HL-60 (cell line): ENCODE data around the gene TARDBP.

Experiments
- DNase-seq, 2 experiments: peaks; one replicate each; pipeline ENCODE4 v3.0.0-alpha.2; 2010 to 2020; ENCODE audit warnings: low read depth in 1 of 2, low spot score in 1 of 2
- H3K27ac ChIP-seq: fragments of 250-450 bp; sonication (Bioruptor Pico); replicated peaks from 2 replicates; pipeline ENCODE4 v1.5.1; 2020; ENCODE audit warnings: mild to moderate bottlenecking, moderate library complexity
- H3K27me3 ChIP-seq: fragments of 250-450 bp; sonication (Bioruptor Pico); 2 replicates; pipeline ENCODE4 v1.5.1; 2021; ENCODE audit warnings: mild to moderate bottlenecking, moderate library complexity; ENCODE audit not compliant: insufficient read depth, poor library complexity, severe bottlenecking
- H3K4me3 ChIP-seq: replicated peaks from 2 replicates; pipeline ENCODE4 v1.5.1; 2011; ENCODE audit warnings: mild to moderate bottlenecking, control low read depth, low read length; ENCODE audit not compliant: insufficient read depth
- GABPA ChIP-seq: IDR thresholded peaks from 2 replicates; pipeline ENCODE4 v1.6.1; 2012; ENCODE audit warnings: low read depth
- POLR2AphosphoS5 ChIP-seq: IDR thresholded peaks from 2 replicates; pipeline ENCODE4 v1.6.1; 2012; ENCODE audit warnings: low read depth
- SPI1 ChIP-seq: IDR thresholded peaks from 2 replicates; pipeline ENCODE4 v1.6.1; 2012; ENCODE audit warnings: low read depth, mild to moderate bottlenecking, borderline replicate concordance
- TF ChIP-seq, protein P1 (sequence below): IDR thresholded peaks from 2 replicates; pipeline ENCODE4 v1.6.1; 2012; ENCODE audit warnings: low read depth; ENCODE audit not compliant: insufficient replicate concordance
- TF ChIP-seq, protein P2 (sequence below): IDR thresholded peaks from one replicate; pipeline ENCODE4 v1.5.1; 2011; ENCODE audit warnings: low read length, control low read depth, inconsistent platforms; ENCODE audit not compliant: insufficient read depth

TARDBP gene

DNA sequence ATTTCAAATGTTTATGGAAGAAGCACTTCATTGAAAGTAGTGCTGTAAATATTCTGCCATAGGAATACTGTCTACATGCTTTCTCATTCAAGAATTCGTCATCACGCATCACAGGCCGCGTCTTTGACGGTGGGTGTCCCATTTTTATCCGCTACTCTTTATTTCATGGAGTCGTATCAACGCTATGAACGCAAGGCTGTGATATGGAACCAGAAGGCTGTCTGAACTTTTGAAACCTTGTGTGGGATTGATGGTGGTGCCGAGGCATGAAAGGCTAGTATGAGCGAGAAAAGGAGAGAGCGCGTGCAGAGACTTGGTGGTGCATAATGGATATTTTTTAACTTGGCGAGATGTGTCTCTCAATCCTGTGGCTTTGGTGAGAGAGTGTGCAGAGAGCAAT, 10.7 kb downstream of the TARDBP start:
- DNase-seq, result no peak
- Histone ChIP-seq H3K4me3 (no peak overlapping the region), H3K27ac (no peak overlapping the region), H3K27me3 (no peaks in the 10 kb centered on the region)
- no peak for TF ChIP-seq POLR2AphosphoS5
- TF ChIP-seq GABPA, result no peak
- TF ChIP-seq, protein P1, sequence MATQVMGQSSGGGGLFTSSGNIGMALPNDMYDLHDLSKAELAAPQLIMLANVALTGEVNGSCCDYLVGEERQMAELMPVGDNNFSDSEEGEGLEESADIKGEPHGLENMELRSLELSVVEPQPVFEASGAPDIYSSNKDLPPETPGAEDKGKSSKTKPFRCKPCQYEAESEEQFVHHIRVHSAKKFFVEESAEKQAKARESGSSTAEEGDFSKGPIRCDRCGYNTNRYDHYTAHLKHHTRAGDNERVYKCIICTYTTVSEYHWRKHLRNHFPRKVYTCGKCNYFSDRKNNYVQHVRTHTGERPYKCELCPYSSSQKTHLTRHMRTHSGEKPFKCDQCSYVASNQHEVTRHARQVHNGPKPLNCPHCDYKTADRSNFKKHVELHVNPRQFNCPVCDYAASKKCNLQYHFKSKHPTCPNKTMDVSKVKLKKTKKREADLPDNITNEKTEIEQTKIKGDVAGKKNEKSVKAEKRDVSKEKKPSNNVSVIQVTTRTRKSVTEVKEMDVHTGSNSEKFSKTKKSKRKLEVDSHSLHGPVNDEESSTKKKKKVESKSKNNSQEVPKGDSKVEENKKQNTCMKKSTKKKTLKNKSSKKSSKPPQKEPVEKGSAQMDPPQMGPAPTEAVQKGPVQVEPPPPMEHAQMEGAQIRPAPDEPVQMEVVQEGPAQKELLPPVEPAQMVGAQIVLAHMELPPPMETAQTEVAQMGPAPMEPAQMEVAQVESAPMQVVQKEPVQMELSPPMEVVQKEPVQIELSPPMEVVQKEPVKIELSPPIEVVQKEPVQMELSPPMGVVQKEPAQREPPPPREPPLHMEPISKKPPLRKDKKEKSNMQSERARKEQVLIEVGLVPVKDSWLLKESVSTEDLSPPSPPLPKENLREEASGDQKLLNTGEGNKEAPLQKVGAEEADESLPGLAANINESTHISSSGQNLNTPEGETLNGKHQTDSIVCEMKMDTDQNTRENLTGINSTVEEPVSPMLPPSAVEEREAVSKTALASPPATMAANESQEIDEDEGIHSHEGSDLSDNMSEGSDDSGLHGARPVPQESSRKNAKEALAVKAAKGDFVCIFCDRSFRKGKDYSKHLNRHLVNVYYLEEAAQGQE, result no peak
- TF ChIP-seq, protein P2, sequence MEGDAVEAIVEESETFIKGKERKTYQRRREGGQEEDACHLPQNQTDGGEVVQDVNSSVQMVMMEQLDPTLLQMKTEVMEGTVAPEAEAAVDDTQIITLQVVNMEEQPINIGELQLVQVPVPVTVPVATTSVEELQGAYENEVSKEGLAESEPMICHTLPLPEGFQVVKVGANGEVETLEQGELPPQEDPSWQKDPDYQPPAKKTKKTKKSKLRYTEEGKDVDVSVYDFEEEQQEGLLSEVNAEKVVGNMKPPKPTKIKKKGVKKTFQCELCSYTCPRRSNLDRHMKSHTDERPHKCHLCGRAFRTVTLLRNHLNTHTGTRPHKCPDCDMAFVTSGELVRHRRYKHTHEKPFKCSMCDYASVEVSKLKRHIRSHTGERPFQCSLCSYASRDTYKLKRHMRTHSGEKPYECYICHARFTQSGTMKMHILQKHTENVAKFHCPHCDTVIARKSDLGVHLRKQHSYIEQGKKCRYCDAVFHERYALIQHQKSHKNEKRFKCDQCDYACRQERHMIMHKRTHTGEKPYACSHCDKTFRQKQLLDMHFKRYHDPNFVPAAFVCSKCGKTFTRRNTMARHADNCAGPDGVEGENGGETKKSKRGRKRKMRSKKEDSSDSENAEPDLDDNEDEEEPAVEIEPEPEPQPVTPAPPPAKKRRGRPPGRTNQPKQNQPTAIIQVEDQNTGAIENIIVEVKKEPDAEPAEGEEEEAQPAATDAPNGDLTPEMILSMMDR, result no peak
- TF ChIP-seq SPI1, result no peak

DNA sequence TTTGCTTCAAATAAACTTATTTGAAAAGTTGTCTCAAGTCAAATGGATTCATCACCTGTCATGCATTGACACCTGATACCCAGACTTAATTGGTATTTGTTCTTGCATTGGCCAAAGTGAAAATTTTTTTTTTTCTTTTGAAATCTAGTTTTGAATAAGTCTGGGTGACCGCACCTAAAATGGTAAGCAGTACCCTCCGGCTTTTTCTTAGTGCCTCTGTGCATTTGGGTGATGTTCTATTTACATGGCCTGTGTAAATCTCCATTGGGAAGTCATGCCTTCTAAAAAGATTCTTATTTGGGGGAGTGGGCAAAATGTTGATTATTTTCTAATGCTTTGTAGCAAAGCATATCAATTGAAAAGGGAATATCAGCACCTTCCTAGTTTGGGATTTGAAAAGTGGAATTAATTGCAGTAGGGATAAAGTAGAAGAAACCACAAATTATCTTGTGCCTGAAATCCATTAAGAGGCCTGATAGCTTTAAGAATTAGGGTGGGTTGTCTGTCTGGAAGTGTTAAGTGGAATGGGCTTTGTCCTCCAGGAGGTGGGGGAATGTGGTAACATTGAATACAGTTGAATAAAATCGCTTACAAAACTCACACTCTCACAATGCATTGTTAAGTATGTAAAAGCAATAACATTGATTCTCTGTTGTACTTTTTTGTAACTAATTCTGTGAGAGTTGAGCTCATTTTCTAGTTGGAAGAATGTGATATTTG, 11.9 kb downstream of the TARDBP start:
- TF ChIP-seq, protein P2, result no peak
- TF ChIP-seq POLR2AphosphoS5 (no peak), GABPA (no peak), SPI1 (no peak)
- TF ChIP-seq, protein P1, result no peak
- Histone ChIP-seq H3K4me3 (no peak overlapping the region), H3K27me3 (no peaks in the 10 kb centered on the region), H3K27ac (no peak overlapping the region)
- no peak for DNase-seq

DNA sequence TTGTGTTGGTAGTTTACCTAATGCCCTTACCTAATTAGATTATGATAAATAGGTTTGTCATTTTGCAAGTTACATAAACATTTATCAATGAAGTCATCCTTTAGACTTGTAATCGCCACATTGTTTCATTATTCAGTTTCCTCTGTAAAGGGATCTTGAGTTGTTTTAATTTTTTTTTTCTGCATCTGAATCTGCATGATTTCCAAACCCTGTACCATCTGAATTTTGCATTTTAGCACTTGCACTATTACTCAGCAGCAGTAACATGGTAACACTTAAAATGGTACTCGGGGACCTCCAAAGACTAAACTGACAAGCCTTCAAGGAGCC, 12.4 kb downstream of the TARDBP start:
- no peak for DNase-seq
- Histone ChIP-seq H3K27me3 (no peaks in the 10 kb centered on the region), H3K27ac (no peak overlapping the region), H3K4me3 (no peak overlapping the region)
- TF ChIP-seq, protein P1, result no peak
- TF ChIP-seq GABPA (no peak), POLR2AphosphoS5 (no peak), SPI1 (no peak)
- TF ChIP-seq, protein P2, result no peak
